Esophagus squamous epithelium (tissue), 5 donors: ENCODE data around the gene PYURF. TPM values are rescaled to one million over a fixed set of nuclear protein-coding genes. Genes with fewer than 3 reads are reported as not detected.

Experiments
- DNase-seq: peaks from one replicate; lab custom pipeline; 2025; lab: John Stamatoyannopoulos, UW
- H3K27ac ChIP-seq, 4 donors: fragments of 200-600 bp; sonication (generic); one replicate each; pipeline ENCODE4 v1.5.1; 2016 to 2019; ENCODE audit warnings: mild to moderate bottlenecking in 1 of 4
- H3K27me3 ChIP-seq, 4 donors: fragments of 200-600 bp; sonication (generic); 1 replicate in 3 of 4; 2 replicates in 1 of 4; pipeline versions ENCODE4 v1.5.1 to v1.6.0; 2017 to 2021; ENCODE audit warnings: antibody characterized with exemption in 1 of 4
- H3K36me3 ChIP-seq, 3 donors: fragments of 200-600 bp; sonication (generic); one replicate each; pipeline ENCODE4 v1.5.1; 2016 to 2019
- H3K4me1 ChIP-seq, 3 donors: fragments of 200-600 bp; sonication (generic); one replicate each; pipeline ENCODE4 v1.5.1; 2017 to 2019
- H3K4me3 ChIP-seq, 4 donors: fragments of 200-600 bp; sonication (generic); 1 replicate in 3 of 4; 2 replicates in 1 of 4; pipeline ENCODE4 v1.5.1; 2016 to 2019; ENCODE audit warnings: mild to moderate bottlenecking in 2 of 4, moderate library complexity in 1 of 4
- H3K9me3 ChIP-seq, 3 donors: fragments of 200-600 bp; sonication (generic); one replicate each; pipeline ENCODE4 v1.5.1; 2016 to 2019
- CTCF ChIP-seq, 6 experiments: fragments of 450-650 bp in 4 of 6; fragments of 200-600 bp in 2 of 6; sonication (generic) in 2 of 6; IDR thresholded peaks; one replicate each; pipeline ENCODE4 v1.5.1; 2016 to 2019; ENCODE audit warnings: antibody characterized with exemption in 6 of 6, mild to moderate bottlenecking in 4 of 6, moderate library complexity in 4 of 6
- POLR2A ChIP-seq, 4 donors: fragments of 450-650 bp; IDR thresholded peaks; one replicate each; pipeline ENCODE4 v1.6.1; 2017; ENCODE audit warnings: antibody characterized with exemption in 4 of 4, mild to moderate bottlenecking in 4 of 4, moderate library complexity in 3 of 4
- WGBS, 2 donors: methylation state at CpG; one replicate each; pipeline ENCODE4 v1.1.5; 2018; 5-methylcytosine and 5-hydroxymethylcytosine counted together
- intact Hi-C: fragments of 100-400 bp; cut with DNase I; formaldehyde crosslinking; loops from one replicate; pipeline ENCODE4 v1.15.0; 2022
- total RNA-seq, 4 donors: library from RNA; depleted of rRNA; stranded (reverse); fragments of >200 nt; gene quantifications; one replicate each; pipeline ENCODE4 v1.1.0, GENCODE V29; 2016
- donor health status: DM: yes; HTN: yes; CAD: no.

Gene PYURF
- total RNA-seq, 4 donors from 2014 or later = 59.0 to 86.8 (median 73.1) TPM

DNA sequence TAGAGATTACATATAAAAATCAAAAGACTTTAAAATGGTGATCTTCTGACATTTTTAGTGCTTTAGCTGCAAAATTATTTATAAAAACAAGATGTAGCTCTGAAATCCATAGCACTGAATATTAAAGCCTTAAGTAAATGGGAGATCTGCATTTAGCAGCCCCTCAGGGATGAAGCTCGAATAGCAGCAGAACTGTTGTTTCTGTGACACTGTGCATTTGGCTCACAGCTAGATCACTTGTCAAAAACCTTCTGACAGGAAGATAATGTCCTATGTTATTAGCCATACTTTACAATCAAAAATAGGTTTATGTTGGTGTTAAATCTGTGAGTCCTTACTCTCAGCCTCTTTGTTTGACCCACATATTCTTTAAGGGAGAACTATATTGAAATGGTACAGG, 14.1 kb upstream of the PYURF start:
- DNase-seq = no peak
- intact Hi-C loops = no loop called here
- H3K27ac ChIP-seq = no peak overlapping the region
- H3K9me3 ChIP-seq = no peaks in the 10 kb centered on the region
- H3K27me3 ChIP-seq = no peaks in the 10 kb centered on the region
- no peaks in the 10 kb centered on the region for H3K36me3 ChIP-seq
- 87 to 88% methylated on average over 1 of the region's 1 CpG for WGBS, 2 donors
- no peak for TF ChIP-seq CTCF (IDR thresholded peaks at IDR 0.05)
- peaks cover 4 to 22% (median 10%) of the 10 kb centered on the region in 3 donors for H3K4me1 ChIP-seq
- no peak overlapping the region for H3K4me3 ChIP-seq

DNA sequence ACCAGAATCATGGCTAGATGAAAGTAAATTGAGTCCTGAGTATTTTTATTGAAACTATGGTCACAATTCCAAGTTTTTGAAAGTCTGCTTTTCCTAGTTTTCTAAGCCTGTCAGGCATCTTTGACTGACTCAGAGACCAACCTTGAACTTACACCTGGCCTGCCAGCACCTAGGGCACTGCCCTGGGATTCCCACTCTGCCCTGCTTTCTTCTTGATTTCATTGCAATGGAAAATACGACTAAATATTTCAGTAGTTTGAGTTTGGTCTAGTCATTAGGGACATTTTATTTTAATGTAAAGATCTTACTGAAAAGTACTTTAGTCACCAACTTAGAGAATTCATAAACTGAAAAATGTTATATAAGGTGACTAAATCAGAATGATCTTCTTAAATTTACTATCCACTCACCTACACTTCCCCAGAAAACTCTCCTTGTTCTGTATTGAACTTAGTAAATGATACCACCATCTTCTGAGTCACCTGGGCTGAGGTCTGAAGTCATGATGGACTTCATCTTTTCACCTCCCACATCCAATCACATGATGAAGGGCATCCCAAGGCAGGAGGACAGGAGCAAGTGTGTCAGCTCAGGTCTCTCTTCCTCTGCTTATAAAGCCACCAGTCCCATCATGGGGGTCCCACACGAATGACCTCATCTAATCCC, 11.6 kb upstream of the PYURF start:
- intact Hi-C loops = no loop called here
- Histone ChIP-seq H3K36me3 (no peaks in the 10 kb centered on the region), H3K9me3 (no peaks in the 10 kb centered on the region), H3K4me1 (peaks cover 4 to 22% (median 10%) of the 10 kb centered on the region in 3 donors), H3K27ac (no peak overlapping the region), H3K27me3 (no peaks in the 10 kb centered on the region), H3K4me3 (no peak overlapping the region)
- TF ChIP-seq POLR2A (IDR thresholded peaks at IDR 0.05) (no peak), CTCF (IDR thresholded peaks at IDR 0.05) (no peak)
- no peak for DNase-seq
- 80 to 88% methylated on average over 2 of the region's 2 CpGs for WGBS, 2 donors

- Histone ChIP-seq H3K36me3 (no peaks in the 10 kb centered on the region), H3K27ac (peak overlapping the region in 1 of 4 donors; percentile 36), H3K4me1 (peaks cover 1 to 14% (median 4%) of the 10 kb centered on the region in 3 donors), H3K4me3 (no peak overlapping the region), H3K9me3 (no peaks in the 10 kb centered on the region), H3K27me3 (no peaks in the 10 kb centered on the region)
- no peak for DNase-seq
- WGBS, 2 donors = 27 to 32% methylated on average over 4 of the region's 4 CpGs
- TF ChIP-seq POLR2A (IDR thresholded peaks at IDR 0.05) (no peak), CTCF (IDR thresholded peaks at IDR 0.05) (no peak)
- intact Hi-C loops = loop anchor here (5.0 kb wide), 1 partner anchor 128 kb away; no protein-coding TSS in a partner anchor
These were observed 10.6 kb upstream of the PYURF start for GRCh38 chr4:88533937-88534750.

DNA sequence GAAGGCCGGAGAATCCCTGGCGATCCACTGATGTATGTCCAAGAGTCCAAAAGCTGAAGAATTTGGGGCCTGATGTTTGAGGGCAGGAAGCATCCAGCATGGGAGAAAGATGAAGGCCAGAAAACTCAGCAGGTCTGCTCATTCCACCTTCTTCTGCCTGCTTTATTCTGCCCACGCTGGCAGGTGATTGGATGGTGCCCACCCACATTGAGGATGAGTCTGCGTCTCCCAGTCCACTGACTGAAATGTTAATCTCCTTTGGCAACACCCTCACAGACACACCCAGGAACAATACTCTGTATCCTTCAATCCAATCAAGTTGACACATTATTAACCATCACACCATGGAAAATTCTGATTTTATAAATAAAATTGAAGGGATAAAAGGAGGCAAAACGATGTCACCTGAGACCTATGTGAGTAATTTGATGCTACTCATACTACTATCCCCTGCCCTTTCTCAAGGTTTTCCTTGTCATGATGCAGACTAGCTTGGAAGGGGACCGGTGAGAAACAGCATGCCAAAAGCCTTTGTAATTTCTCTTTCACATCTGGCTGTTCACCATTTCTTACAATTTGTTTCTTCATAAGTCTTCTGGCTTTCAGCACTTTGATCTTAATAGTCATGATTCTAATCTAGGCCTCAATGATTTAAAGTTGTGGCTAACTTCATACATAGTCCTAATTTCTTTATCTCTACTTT, 9.7 kb upstream of the PYURF start:
- 46 to 63% methylated on average over 4 of the region's 6 CpGs for WGBS, 2 donors
- Histone ChIP-seq H3K27me3 (no peaks in the 10 kb centered on the region), H3K4me1 (peaks cover 0 to 12% (median 3%) of the 10 kb centered on the region in 3 donors), H3K9me3 (no peaks in the 10 kb centered on the region), H3K36me3 (no peaks in the 10 kb centered on the region), H3K27ac (no peak overlapping the region), H3K4me3 (no peak overlapping the region)
- TF ChIP-seq CTCF (IDR thresholded peaks at IDR 0.05) (no peak), POLR2A (IDR thresholded peaks at IDR 0.05) (no peak)
- DNase-seq = no peak
- intact Hi-C loops = loop anchor here (5.0 kb wide), 1 partner anchor 129 kb away; no protein-coding TSS in a partner anchor
